GM12892 (cell line): ENCODE data around the gene GIPC2.

Experiments used
- POLR2A ChIP-seq: IDR thresholded peaks from 2 replicates; pipeline ENCODE4 v1.6.1; 2011; ENCODE audit warnings: low read depth, low read length, control low read depth
- POLR2AphosphoS5 ChIP-seq: IDR thresholded peaks from 2 replicates; pipeline ENCODE4 v1.6.1; 2011; ENCODE audit warnings: low read depth, low read length, control low read depth

DNA sequence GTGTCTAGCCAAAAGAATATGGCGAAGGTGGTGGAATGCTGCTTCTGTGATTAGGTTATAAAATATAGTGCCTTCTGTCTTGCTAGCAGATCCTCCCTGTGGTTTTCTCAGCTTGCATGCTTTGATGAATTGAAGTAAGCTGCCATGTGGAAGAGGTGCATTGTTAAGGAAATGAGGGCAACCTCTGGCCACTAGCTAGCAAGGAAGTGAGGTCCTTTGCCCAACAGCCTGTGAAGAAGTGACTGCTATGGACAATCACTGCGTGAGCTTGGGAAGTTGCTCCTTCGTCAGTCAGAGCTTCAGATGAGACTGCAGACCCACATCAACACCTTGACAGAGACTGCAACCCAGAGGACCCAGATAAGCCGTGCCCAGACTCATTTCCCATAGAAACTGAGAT, 109.4 kb downstream of the GIPC2 start:
- TF ChIP-seq POLR2A (no peak), POLR2AphosphoS5 (no peak)
